Articular chondrocyte of knee joint (primary cell): ENCODE measurements around the gene RPL41. TPM values are rescaled to one million over a fixed set of nuclear protein-coding genes. Genes with fewer than 3 reads are reported as not detected.

Source experiments
- total RNA-seq: library from RNA; depleted of rRNA; stranded (reverse); fragments of >200 nt; gene quantifications from 2 replicates; pipeline ENCODE4 v1.2.3, GENCODE V29; 2012

The RPL41 gene
- 1,970 and 2,516 TPM in 2 replicates for total RNA-seq

DNA sequence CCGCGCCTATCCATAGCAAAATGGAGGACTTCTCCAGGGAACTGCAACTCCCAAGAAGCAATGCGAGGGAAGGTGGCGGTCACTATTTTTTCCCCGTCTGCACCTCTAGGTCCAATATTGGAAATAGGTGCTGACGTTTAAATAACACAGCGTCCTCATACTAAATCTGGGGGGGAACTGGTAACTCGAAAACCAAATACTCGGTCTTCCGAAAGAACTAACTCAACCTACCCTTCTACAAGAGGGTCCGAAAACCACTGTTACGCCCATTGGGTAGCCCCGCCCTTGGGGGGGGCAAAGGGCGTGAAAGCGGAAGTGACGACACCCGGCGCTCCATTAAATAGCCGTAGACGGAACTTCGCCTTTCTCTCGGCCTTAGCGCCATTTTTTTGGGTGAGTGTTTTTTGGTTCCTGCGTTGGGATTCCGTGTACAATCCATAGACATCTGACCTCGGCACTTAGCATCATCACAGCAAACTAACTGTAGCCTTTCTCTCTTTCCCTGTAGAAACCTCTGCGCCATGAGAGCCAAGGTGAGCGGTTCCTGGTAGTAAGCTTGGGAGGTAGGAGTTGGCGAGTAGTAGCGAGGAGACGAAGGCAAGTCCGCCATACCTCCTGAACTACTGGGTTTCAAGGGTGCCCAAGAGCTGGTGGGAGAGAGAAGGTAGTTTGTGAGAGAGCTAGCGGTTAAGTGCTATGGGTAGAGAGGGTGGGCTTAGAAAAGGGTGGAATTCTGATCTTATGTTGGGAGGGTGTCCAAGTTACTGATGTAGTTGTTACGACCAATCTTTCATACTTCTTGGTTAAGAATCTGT lies at the start of gene RPL41:
RPL41 (plus strand) TSS at position 367 of the 815 bp plus-strand sequence.

DNA sequence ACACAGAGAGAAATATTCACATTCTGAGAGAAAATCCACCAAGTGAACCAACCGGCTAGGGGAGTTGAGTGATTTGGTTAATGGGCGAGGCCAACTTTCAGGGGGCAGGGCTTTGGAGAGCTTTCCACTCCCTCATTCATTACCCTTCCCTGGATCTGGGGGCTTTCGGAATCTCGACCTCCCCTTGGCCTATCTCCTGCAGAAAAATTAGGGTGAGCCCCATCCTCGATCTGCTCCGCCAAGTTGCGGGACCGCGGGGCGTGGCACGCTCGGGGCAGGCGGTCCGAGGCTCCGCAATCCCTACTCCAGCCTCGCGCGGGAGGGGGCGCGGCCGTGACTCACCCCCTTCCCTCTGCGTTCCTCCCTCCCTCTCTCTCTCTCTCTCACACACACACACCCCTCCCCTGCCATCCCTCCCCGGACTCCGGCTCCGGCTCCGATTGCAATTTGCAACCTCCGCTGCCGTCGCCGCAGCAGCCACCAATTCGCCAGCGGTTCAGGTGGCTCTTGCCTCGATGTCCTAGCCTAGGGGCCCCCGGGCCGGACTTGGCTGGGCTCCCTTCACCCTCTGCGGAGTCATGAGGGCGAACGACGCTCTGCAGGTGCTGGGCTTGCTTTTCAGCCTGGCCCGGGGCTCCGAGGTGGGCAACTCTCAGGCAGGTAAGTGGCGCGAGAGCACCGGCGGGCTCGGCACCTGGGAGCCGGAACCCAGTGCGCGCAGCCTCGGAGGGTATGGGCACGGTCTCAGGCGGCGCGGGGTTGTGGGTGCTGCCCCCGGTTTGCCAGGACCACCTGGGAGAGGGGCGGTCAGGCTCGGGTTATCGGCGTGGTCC lies 36.5 kb upstream of the RPL41 start, which contains the start of gene ERBB3:
ERBB3 (plus strand) TSS at position 443 of the 833 bp plus-strand sequence; CDS start at position 579, 136 bp downstream.

DNA sequence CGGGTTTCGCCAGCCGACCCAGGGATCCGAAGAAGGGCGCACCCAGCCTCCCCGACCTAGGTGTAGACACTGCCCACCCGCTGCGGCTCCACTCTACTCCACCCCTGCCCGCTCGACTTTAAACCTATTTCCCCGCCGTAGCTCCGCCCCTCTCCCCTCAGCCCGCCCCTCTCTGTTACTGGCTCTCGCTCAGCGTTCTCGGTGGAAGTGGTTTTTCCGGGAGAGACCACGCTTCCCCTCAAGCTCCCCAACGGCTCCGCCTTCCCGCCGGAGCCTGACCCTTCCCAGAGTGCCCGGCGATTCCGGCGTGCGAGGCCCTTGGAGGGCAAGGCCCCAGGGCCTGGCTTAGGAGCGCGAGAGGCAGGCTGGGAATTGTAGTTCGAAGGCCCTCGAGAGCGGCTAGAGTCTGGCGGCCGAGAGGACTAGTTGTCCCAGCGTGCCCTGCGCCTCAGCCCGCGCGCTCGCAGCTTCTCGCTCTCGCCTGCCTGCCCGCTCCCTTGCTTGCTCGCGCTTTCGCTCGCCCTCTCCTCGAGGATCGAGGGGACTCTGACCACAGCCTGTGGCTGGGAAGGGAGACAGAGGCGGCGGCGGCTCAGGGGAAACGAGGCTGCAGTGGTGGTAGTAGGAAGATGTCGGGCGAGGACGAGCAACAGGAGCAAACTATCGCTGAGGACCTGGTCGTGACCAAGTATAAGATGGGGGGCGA lies 12.2 kb upstream of the RPL41 start, which contains the start of gene PA2G4:
PA2G4 (plus strand) TSS at position 451 of the 706 bp plus-strand sequence; CDS start at position 630, 179 bp downstream.

DNA sequence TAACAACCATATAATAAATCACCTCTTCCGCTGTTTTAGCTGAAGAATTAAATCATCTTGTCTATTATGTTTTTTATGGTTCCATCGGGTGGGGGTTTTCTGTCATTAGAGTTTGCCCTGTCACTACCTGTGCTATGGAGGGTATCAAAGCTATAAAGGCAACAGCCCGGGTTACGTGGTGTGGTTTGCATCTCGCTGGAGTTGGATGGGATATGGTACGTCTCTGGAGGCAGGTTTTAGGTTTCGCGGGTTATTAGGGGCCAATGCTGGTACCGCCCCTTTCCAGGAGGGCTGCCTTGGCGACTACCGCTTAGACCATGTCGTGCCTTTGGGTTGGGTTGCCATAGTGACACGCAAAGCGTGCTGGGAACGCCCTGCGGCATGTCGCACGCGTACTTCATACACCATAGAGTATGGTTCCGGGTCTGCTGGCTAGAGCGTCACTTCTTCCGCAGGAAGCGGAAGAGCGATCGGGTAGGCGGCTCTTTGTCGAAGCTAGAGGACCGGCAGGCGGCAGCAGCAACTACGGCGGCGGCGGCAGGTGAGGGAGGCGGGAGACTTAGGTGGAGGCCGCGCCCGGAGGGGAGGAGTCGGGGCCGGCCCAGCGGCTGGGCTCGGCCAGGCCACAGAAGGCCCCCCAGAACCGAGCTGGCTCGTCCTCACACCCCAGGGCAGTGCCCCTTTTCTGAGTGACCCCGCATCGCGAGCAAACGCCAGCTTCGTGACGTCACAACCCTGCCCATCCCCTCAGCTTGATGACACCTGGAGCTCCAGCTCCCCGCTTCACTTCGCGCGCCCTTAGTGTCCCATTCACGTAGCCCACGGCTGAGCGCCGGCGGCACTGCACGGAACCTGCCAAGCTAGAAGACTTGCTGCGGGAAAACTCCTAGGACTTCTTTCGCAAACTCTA lies 1.6 kb downstream of the RPL41 start, which contains the start of gene ZC3H10:
ZC3H10 (plus strand) TSS at position 489 of the 910 bp plus-strand sequence. CDS start 2,297 bp downstream, outside the sequence.

DNA sequence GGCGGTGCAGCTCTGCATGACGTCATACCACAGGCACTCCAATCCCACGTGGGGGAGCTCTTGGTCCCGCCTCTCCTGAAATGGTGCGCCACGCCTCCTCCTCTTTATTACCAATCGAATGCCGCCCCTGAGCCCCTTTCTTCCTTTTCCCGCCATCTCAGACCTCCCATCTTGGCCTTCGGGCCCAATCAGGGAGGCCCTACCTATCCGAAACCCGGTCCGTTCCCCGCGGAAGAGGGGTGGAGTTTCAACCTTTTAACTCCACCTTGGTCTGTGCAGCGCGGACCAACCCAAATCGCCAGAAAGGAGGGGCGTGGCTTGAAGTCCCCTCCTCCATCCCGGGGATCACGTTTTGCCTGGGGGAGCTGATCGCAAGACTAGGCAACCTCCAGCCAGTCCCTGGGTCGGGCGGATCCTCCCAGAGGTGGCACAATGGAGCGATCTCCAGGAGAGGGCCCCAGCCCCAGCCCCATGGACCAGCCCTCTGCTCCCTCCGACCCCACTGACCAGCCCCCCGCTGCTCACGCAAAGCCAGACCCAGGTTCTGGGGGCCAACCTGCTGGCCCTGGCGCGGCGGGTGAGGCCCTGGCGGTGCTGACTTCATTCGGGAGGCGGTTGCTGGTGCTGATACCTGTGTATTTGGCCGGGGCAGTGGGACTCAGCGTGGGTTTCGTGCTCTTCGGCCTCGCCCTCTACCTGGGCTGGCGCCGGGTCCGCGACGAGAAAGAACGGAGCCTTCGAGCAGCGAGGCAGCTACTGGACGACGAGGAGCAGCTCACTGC lies 11.6 kb downstream of the RPL41 start, which contains the start of gene ESYT1:
ESYT1 (plus strand) TSS at position 380 of the 782 bp plus-strand sequence; CDS start at position 433, 53 bp downstream.

DNA sequence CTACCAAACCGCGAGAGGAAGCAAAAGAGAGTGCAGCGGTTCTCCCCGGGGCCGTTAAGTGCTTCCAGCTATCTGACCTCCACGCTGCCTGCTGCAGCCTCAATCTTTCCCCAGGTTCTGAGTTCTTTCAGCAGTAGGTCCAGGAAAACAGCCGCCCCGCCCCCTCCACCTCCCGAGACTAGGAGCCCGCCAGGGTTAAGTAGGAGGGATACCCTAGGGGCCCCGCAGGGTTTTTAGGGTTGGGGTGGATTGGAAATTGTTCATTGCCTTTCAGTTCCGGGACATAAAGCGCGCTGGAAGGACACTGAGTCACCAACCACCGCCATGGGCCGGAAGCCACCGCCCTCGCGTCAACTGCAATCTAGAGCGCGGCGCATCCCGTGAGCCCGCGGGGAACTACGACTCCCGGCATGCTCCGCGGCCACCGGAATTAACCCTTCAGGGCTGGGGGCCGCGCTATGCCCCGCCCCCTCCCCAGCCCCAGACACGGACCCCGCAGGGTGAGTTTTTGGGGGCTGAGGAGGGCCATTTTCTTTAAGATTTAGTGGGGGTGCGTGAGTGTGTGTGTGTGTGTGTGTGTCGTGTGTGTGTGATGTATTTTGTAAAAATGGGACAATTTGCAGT lies 35.8 kb downstream of the RPL41 start, which contains the start of gene MYL6B:
MYL6B (plus strand) TSS at position 456 of the 624 bp plus-strand sequence. CDS start 1,332 bp downstream, outside the sequence.

DNA sequence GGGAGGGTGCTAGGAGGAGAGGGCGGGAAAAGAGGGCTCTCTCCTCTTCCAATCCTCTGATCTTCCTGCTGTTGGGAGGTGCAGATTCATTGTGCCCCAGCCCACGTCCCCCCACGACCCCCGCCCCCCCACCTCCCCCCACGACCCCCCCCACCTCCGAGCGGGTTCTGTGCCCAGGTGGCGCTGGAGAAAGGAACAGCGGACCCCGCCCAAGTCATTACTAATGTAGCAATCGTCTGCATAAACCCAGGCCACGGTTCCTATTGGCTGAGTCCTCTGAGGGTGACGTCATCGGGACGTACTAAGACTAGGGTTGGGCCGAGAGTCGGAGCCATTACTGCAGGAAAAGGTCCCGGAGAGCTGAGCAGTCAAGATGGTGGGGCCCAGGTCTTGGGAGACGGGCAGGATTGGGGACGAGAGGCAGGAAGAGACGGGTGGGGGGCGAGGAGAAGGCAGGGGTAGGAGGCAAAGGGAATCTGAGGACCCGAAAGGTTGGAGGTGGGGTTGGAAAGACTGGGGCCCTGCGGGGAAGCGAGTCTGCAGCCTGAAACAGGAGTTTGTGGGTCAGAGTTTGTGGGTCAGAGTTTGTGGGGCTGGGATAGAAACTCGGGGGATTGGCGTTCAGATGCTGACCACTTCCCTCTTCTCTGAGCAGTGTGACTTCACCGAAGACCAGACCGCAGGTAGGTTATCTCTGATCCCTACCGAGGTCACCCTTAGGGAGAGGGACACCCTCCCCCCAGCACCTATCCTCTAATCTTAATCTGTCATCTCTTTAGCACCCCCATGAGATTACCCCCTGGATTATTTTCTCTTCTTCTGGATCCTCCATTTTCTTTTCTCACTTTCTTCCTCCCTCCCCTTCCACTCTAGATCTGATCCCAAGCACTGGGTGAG lies 41.8 kb downstream of the RPL41 start, which contains the start of gene MYL6:
MYL6 (plus strand) TSS at position 331 of the 897 bp plus-strand sequence; CDS start at position 374, 43 bp downstream.

Other genes with a start within 250 kb of the RPL41 start
- 27.6 and 33.6 TPM in 2 replicates for gene PYM1, start 188.7 kb upstream of the RPL41 start, total RNA-seq
- gene DGKA, start 185.5 kb upstream of the RPL41 start, total RNA-seq: 48.5 and 66.9 TPM in 2 replicates
- gene PMEL, start 150.6 kb upstream of the RPL41 start, total RNA-seq: 0.32 and 0.39 TPM in 2 replicates
- gene CDK2, start 149.8 kb upstream of the RPL41 start, total RNA-seq: 20.1 and 23.0 TPM in 2 replicates
- gene RAB5B, start 142.6 kb upstream of the RPL41 start, total RNA-seq: 73.7 and 76.3 TPM in 2 replicates
- gene SUOX, start 119.4 kb upstream of the RPL41 start, total RNA-seq: 11.6 and 13.9 TPM in 2 replicates
- gene IKZF4, start 95.6 kb upstream of the RPL41 start, total RNA-seq: 1.8 and 1.9 TPM in 2 replicates
- 336 and 547 TPM in 2 replicates for gene RPS26, start 74.7 kb upstream of the RPL41 start, total RNA-seq
- 0.65 and 0.91 TPM in 2 replicates for gene ERBB3, start 36.5 kb upstream of the RPL41 start, total RNA-seq
- 95.9 and 100 TPM in 2 replicates for gene PA2G4, start 12.1 kb upstream of the RPL41 start, total RNA-seq
- gene ZC3H10, start 1.6 kb downstream of the RPL41 start, total RNA-seq: 5.7 and 7.4 TPM in 2 replicates
- gene ESYT1, start 11.6 kb downstream of the RPL41 start, total RNA-seq: 212 and 228 TPM in 2 replicates
- 59.9 and 62.3 TPM in 2 replicates for gene MYL6B, start 36.0 kb downstream of the RPL41 start, total RNA-seq
- 1,601 and 1,692 TPM in 2 replicates for gene MYL6, start 41.7 kb downstream of the RPL41 start, total RNA-seq
- 56.1 and 59.6 TPM in 2 replicates for gene SMARCC2, start 72.8 kb downstream of the RPL41 start, total RNA-seq
- 74.9 and 77.1 TPM in 2 replicates for gene RNF41, start 105.3 kb downstream of the RPL41 start, total RNA-seq
- gene NABP2, start 107.7 kb downstream of the RPL41 start, total RNA-seq: 24.3 and 25.3 TPM in 2 replicates
- gene SLC39A5, start 113.4 kb downstream of the RPL41 start, total RNA-seq: not detected in 2 replicates
- 18.7 and 18.8 TPM in 2 replicates for gene ANKRD52, start 141.8 kb downstream of the RPL41 start, total RNA-seq
- gene COQ10A, start 150.3 kb downstream of the RPL41 start, total RNA-seq: 13.2 and 14.4 TPM in 2 replicates
- gene CS, start 183.7 kb downstream of the RPL41 start, total RNA-seq: 98.2 and 115 TPM in 2 replicates
- gene CNPY2, start 199.4 kb downstream of the RPL41 start, total RNA-seq: 83.3 and 97.1 TPM in 2 replicates
- 17.4 and 23.3 TPM in 2 replicates for gene PAN2, start 217.4 kb downstream of the RPL41 start, total RNA-seq
- gene IL23A, start 222.3 kb downstream of the RPL41 start, total RNA-seq: not detected in 2 replicates
- gene STAT2, start 243.5 kb downstream of the RPL41 start, total RNA-seq: 398 and 486 TPM in 2 replicates
- not detected in 2 replicates for gene APOF, start 246.2 kb downstream of the RPL41 start, total RNA-seq